ENCODE results near the gene TBXAS1. TPM values are rescaled to one million over a fixed set of nuclear protein-coding genes. Genes with fewer than 3 reads are reported as not detected.

Gene TBXAS1
- total and polyA plus RNA-seq, 2 of the 8 experiments (the other 6 are each of a cell fraction or from before 2014, with no cell fraction given) = 0.86 to 2.1 TPM

DNA sequence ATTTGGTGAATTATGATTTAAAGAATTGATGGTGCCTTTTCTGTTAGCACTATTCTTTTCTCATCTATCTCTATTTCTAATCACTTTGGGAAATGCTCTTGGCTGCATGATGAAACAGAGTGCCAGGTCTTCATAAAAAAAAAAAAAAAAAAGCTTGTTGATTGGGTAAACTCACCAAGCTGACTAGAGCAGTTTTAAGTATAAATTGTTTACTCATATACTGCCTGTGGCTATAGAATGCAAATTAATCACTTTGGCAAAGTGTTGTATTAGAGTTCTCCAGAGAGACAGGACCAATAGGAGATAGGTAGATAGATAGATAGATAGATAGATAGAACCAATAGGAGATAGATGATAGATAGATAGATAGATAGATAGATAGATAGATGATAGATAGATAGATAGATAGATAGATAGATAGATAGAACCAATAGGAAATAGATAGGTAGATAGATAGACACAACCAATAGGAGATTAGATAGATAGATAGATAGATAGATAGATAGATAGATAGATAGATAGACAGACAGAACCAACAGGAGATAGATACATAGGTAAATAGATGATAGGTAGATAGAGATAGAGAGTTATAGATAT lies 20.1 kb upstream of the TBXAS1 start (continued):
- TF ChIP-seq, protein P1, sequence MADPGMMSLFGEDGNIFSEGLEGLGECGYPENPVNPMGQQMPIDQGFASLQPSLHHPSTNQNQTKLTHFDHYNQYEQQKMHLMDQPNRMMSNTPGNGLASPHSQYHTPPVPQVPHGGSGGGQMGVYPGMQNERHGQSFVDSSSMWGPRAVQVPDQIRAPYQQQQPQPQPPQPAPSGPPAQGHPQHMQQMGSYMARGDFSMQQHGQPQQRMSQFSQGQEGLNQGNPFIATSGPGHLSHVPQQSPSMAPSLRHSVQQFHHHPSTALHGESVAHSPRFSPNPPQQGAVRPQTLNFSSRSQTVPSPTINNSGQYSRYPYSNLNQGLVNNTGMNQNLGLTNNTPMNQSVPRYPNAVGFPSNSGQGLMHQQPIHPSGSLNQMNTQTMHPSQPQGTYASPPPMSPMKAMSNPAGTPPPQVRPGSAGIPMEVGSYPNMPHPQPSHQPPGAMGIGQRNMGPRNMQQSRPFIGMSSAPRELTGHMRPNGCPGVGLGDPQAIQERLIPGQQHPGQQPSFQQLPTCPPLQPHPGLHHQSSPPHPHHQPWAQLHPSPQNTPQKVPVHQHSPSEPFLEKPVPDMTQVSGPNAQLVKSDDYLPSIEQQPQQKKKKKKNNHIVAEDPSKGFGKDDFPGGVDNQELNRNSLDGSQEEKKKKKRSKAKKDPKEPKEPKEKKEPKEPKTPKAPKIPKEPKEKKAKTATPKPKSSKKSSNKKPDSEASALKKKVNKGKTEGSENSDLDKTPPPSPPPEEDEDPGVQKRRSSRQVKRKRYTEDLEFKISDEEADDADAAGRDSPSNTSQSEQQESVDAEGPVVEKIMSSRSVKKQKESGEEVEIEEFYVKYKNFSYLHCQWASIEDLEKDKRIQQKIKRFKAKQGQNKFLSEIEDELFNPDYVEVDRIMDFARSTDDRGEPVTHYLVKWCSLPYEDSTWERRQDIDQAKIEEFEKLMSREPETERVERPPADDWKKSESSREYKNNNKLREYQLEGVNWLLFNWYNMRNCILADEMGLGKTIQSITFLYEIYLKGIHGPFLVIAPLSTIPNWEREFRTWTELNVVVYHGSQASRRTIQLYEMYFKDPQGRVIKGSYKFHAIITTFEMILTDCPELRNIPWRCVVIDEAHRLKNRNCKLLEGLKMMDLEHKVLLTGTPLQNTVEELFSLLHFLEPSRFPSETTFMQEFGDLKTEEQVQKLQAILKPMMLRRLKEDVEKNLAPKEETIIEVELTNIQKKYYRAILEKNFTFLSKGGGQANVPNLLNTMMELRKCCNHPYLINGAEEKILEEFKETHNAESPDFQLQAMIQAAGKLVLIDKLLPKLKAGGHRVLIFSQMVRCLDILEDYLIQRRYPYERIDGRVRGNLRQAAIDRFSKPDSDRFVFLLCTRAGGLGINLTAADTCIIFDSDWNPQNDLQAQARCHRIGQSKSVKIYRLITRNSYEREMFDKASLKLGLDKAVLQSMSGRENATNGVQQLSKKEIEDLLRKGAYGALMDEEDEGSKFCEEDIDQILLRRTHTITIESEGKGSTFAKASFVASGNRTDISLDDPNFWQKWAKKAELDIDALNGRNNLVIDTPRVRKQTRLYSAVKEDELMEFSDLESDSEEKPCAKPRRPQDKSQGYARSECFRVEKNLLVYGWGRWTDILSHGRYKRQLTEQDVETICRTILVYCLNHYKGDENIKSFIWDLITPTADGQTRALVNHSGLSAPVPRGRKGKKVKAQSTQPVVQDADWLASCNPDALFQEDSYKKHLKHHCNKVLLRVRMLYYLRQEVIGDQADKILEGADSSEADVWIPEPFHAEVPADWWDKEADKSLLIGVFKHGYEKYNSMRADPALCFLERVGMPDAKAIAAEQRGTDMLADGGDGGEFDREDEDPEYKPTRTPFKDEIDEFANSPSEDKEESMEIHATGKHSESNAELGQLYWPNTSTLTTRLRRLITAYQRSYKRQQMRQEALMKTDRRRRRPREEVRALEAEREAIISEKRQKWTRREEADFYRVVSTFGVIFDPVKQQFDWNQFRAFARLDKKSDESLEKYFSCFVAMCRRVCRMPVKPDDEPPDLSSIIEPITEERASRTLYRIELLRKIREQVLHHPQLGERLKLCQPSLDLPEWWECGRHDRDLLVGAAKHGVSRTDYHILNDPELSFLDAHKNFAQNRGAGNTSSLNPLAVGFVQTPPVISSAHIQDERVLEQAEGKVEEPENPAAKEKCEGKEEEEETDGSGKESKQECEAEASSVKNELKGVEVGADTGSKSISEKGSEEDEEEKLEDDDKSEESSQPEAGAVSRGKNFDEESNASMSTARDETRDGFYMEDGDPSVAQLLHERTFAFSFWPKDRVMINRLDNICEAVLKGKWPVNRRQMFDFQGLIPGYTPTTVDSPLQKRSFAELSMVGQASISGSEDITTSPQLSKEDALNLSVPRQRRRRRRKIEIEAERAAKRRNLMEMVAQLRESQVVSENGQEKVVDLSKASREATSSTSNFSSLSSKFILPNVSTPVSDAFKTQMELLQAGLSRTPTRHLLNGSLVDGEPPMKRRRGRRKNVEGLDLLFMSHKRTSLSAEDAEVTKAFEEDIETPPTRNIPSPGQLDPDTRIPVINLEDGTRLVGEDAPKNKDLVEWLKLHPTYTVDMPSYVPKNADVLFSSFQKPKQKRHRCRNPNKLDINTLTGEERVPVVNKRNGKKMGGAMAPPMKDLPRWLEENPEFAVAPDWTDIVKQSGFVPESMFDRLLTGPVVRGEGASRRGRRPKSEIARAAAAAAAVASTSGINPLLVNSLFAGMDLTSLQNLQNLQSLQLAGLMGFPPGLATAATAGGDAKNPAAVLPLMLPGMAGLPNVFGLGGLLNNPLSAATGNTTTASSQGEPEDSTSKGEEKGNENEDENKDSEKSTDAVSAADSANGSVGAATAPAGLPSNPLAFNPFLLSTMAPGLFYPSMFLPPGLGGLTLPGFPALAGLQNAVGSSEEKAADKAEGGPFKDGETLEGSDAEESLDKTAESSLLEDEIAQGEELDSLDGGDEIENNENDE (IDR thresholded peaks at IDR 0.05; ENCODE audit: insufficient replicate concordance, low read length) = no peak
- TF ChIP-seq TEAD4 (IDR thresholded peaks at IDR 0.05; ENCODE audit: low read depth, low read length) (no peak), KDM1A (IDR thresholded peaks at IDR 0.05; ENCODE audit: borderline replicate concordance, low read length) (no peak), NRF1 (IDR thresholded peaks at IDR 0.05; ENCODE audit: low read depth, low read length) (no peak), EGR1 (IDR thresholded peaks at IDR 0.05; ENCODE audit: borderline replicate concordance, low read depth, low read length) (no peak), CBX8 (IDR thresholded peaks at IDR 0.05; ENCODE audit: borderline replicate concordance, low read depth, low read length) (no peak)

Measured in H1 (cell line).